GM23248 (cell line): ENCODE results near the gene ST3GAL3.

ENCODE experiments used
- EZH2 ChIP-seq: fragments of 200-600 bp; sonication (generic); IDR thresholded peaks from 2 replicates; pipeline ENCODE4 v1.6.1; 2018; ENCODE audit warnings: antibody characterized with exemption, mild to moderate bottlenecking; ENCODE audit not compliant: insufficient read depth, poor library complexity, severe bottlenecking
- EZH2phosphoT487 ChIP-seq: fragments of 200-600 bp; sonication (generic); IDR thresholded peaks from 2 replicates; pipeline ENCODE4 v1.6.1; 2018; ENCODE audit warnings: antibody characterized with exemption, moderate library complexity, mild to moderate bottlenecking, low read depth; ENCODE audit not compliant: insufficient read depth

DNA sequence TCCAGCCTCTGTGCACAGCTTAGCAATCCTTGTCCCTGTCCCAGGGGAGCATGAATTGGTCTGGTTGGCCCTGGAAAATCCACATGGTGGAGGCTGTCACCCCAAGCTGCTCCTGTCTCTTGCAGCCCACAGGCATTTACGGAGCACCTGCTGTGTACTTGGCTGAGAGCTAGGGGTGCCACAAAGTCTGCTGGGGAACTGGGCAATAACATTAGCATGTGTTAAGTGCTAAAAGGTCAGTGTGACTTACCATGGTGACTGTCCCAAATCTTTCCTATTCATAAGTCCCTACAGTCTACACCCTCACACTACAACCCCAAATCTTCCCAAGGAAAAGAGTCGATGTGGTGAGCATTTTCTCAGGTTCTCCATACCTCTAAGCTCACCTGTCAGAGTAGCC, 172.7 kb downstream of the ST3GAL3 start:
- TF ChIP-seq EZH2 (no peak), EZH2phosphoT487 (no peak)
